Activated T-cell treated with anti-CD3 and anti-CD28 coated beads for 1 hour (primary cell): ENCODE results near the gene CACNA2D1.

ENCODE experiments used
- DNase-seq: peaks from one replicate; pipeline ENCODE4 v3.0.0-alpha.2; 2020; ENCODE audit warnings: low read depth

Gene CACNA2D1

DNA sequence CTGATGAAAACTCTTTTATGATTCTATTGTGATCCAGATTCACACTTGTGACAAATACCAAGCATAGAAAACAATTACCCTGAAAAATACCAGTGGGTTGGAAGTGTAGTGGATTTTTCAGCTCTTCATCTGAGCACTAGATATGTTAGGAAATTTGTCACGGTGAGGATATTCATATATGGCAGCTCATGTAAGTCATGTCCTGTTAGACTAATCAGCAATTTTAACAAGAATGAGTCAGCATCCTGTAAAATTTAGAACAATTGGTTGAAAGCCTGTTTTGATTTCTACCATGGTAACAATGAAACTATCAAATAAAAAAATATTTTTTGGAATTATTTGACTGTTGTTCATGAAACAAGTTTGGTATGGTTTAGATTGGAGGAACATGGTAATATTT, 334.3 kb downstream of the CACNA2D1 start:
- DNase-seq, result no peak

- no peak for DNase-seq
Measured at GRCh38 chr7:82106201-82106600, 337.4 kb downstream of the CACNA2D1 start.

DNA sequence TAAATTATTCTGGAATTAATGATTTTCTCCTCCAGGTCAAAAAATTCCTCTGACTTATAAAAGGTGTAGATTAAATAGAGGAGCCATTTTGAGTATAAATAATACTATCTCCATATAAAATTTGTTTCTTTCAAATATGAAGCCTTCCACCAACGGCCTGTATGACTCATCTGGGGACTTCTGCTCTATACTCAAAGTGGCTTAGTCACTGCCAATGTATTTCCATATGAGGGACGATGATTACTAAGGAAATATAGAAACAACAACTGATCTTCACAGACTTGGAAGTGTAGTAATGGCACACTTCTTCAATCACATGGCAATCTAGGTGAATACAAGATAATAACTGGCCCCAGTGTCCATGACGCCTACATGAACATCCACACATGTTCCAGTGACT, 338.1 kb downstream of the CACNA2D1 start:
- DNase-seq, result no peak

DNA sequence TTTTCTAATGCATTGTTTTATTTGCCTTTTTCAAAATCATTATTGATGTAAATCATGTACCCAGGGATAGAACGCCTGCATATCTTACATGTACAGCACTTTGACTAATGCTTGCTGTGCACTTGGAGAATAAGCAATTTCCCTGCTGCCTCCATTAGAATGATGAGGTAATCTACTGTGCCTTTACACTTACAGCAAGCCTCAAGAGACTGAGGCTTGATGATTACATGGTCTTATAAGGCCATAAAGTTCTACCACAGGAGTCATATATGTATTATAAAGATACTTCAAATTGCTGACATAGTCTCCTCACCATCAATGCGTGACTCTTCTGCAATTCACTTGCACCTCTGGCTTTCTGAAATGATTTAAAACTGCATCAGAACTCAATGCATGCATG, 345.2 kb downstream of the CACNA2D1 start:
- DNase-seq, result no peak

DNA sequence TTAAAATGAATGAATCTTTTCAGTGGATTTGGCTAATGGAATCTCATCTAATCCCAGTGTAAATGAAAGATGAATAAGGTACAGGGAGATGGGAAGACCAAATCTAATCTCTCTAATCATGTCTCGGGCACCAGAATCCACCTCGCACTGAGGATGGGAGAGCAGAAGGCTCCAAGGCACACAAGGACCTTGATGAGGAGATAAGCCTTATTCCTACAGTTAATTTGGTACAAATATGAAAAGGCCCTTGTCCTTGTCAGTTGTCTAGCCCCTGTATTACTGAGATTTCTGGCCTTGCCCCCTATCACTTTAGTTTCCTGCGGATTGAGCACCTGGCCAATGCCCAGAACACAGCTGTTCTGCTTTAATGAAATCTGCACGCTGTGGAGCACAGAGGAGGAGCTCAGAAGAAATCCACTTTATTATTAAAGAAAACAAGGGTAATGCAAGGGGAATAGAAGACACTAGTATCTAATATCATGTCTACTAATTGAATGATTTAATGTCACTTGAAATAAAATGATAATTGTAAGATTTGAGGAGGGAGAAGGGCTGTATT, 352.4 kb downstream of the CACNA2D1 start:
- DNase-seq, result no peak

DNA sequence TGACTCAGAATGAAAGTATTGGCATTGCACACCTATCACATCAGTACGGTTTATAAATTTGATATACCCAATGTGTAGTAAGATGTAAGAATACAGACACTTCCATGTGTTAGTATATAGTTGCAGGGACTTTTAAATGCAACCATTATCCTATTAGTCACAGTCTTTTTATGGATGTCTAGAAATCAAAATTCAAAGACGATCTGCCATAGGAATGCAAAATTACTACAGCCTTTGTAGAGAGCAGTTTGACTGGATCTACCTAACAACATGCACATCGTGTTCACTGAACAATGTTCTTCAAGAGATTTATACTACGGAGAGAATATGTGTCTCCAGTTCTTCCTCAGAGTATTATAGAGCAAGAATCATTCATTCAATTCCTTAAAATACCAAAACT, 356.5 kb downstream of the CACNA2D1 start:
- DNase-seq, result no peak

DNA sequence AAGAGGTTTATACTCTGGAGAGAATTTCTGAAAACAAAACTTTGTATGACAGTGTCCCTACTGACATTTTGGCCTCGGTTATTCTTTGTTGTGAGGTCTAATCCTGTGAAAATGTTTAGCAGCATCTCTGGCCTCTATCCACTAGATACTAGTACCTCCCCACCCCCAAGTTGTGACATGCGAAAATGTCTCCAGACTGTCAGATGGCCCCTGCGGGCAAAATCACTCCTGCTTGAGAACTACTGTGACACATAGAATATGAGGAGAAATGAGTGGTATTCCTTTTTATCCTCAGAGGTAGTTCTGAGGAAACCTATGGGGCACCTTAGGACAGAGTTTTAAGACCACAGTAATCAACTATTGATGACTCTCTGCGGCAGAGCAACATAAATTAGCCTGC, 358.5 kb downstream of the CACNA2D1 start:
- DNase-seq, result no peak

- DNase-seq, result no peak
Measured at GRCh38 chr7:82081644-82082224, 361.8 kb downstream of the CACNA2D1 start.

GRCh38 chr7:82080254-82080927, 363.2 kb downstream of the CACNA2D1 start:
- no peak for DNase-seq

- no peak for DNase-seq
Measured at GRCh38 chr7:82079527-82079926, 364.1 kb downstream of the CACNA2D1 start.

- DNase-seq, result no peak
Measured at GRCh38 chr7:82078807-82079206, 364.8 kb downstream of the CACNA2D1 start.

GRCh38 chr7:82071468-82071867, 372.1 kb downstream of the CACNA2D1 start:
- DNase-seq, result no peak

- no peak for DNase-seq
Measured at GRCh38 chr7:82067628-82068264, 375.8 kb downstream of the CACNA2D1 start.

DNA sequence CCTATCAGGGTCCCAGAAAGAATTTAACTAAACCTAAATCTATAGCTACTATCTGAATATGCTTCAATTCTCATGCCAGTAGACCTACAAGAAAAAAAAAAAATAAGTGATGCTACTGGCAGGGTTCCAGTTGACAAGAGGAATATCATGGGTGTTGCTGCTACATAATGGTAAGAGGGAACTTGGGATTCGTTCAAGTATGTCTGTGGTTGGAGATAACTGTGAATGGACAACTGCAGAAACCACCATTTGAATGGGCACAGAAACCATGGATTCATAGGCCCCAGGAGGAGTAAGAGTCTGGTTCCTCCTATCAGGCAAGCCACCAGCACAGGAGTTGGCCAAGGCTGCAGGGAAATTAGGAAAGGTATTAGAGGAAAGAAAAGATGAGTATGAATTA, 386.1 kb downstream of the CACNA2D1 start:
- no peak for DNase-seq

GRCh38 chr7:82056282-82056681, 387.3 kb downstream of the CACNA2D1 start:
- no peak for DNase-seq

- DNase-seq, result no peak
Measured at GRCh38 chr7:82054544-82054943, 389.0 kb downstream of the CACNA2D1 start.

DNA sequence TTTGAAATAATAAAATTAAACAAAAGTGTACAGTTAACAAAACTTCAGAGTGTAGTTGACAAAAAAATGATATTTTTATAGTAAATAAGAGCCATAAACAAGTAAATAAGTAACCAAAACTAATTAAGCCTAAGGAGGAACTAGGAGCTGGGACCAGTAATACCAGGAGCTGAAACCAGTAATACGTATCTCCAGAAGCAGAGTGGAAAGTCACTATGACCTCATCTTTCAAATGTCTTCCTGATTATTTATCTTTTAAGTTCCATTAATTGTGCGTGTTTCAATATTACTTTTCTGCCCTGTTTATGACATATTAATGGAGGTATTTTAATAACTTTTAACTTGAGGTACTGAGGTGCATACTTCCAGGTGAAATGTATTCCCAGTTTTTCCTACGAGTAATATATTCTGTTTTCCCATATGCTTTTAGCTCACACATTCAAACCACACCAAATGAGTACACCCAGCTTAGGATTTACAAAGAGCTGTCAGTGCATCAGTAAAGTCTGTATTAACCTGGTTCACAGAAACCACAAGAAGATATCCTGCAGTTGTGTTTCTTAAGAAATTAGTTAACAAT, 390.0 kb downstream of the CACNA2D1 start:
- no peak for DNase-seq

DNA sequence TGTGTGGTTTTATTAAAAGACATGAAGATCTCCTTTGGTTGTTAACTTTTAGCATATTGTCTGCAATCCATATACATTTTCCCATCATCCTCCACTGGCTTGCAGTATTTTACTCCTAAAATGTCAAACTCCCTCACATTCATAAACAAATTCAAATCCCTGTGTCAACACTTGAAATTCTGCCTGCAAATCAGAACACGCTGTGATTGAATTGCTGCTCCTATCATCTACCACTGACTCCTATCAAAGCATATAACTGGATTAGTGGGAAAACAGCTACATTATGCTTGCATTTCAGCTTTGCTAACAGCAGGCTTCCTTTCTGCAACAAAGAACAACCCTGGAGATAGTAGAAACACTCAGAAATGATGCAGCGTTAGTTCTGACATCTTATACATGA, 392.0 kb downstream of the CACNA2D1 start:
- no peak for DNase-seq

GRCh38 chr7:82050792-82051191, 392.8 kb downstream of the CACNA2D1 start:
- DNase-seq, result no peak

DNA sequence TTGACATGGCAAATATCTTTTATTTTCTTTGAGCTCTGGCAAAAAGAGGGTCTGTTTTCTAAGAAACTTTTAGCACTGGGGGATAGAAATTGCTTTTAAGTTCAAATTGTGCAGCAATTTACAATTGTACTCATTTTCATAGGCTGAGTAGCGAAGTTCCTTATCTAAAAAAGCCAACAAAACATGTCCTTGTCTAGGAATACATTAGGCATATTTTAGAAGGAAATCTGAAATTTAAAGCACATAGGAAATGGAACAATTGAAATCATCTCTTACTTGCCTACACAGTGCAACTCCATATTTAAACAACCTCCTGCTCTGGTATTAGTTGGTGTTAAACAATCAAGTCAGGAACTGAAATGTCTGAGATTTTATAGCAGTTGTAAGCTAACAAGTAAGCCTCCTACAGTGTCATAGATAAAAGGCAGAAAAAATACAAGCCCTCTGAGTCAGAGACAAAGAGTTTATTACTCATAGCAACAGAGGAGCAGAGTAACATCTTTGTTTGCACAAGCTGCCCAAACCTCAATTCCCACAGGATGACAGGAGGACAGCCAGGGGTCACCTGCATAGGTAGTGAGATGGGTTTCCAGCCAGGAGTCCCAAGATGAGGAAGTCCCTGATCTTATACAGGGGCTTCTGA, 393.6 kb downstream of the CACNA2D1 start:
- DNase-seq, result no peak

DNA sequence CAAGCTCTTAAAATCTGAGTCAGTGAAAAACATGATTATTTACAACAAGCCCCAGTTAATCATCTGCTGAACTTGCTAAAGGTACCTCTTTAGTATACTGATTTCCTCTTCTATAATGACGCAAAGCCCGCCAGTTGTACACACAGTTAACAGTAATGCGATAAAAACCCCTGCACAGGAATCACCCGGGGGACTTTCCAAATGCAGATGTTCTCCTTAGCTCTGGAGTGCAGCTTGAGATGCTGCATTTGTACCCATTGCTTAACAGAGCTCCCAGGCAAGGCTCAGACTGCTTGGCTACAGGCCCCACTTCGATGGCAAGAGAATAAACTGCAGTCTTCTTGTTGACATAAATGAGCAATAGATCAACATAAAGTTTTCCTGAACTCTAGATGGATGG, 394.1 kb downstream of the CACNA2D1 start:
- no peak for DNase-seq

GRCh38 chr7:82044497-82045080, 399.0 kb downstream of the CACNA2D1 start:
- no peak for DNase-seq
